H1 (cell line): ENCODE data around the gene RFT1.

Source experiments
- CTCF ChIP-seq, 3 experiments: IDR thresholded peaks; 1 replicate in 2 of 3; 2 replicates in 1 of 3; pipeline versions ENCODE4 v1.5.1 to v1.6.1; 2011; ENCODE audit warnings: low read length in 3 of 3, mild to moderate bottlenecking in 3 of 3, inconsistent platforms in 2 of 3, low read depth in 1 of 3, moderate library complexity in 1 of 3; ENCODE audit not compliant: insufficient read depth in 1 of 3; ENCODE audit errors: control extremely low read depth in 1 of 3
- SP1 ChIP-seq: IDR thresholded peaks from 2 replicates; pipeline ENCODE4 v1.6.1; 2011; ENCODE audit warnings: low read depth, low read length

- no peak for TF ChIP-seq CTCF (IDR thresholded peaks at IDR 0.05; ENCODE audit: control extremely low read depth in 1 of 3, insufficient read depth in 1 of 3, low read depth in 1 of 3, low read length in 3 of 3)
- TF ChIP-seq SP1, result no peak
These were observed 19.5 kb upstream of the RFT1 start for GRCh38 chr3:53149699-53150098.
